Cardiac ventricle fibroblast (primary cell): Measurements from ENCODE around the gene CCHCR1. TPM values are rescaled to one million over a fixed set of nuclear protein-coding genes. Genes with fewer than 3 reads are reported as not detected.

Source experiments
- total RNA-seq: library from RNA; depleted of rRNA; stranded (reverse); fragments of >200 nt; gene quantifications from 2 replicates; pipeline ENCODE4 v1.2.3, GENCODE V29; 2015

Gene CCHCR1
- total RNA-seq: 13.0 and 13.4 TPM in 2 replicates

GRCh38 chr6:31157513-31158139 lies at the start of gene CCHCR1:
Gene CCHCR1, minus strand, starts transcription at chr6:31157802. Its CDS starts 202 bp downstream, at chr6:31157600.

GRCh38 chr6:31170600-31170881 lies 12.9 kb upstream of the CCHCR1 start, which contains the start of gene POU5F1:
Gene POU5F1, minus strand, starts transcription at chr6:31170682. Its CDS starts 62 bp downstream, at chr6:31170620.

GRCh38 chr6:31158140-31158862 lies 699 bp upstream of the CCHCR1 start, which contains the start of gene TCF19:
Gene TCF19, plus strand, starts transcription at chr6:31158589. Its CDS starts 881 bp downstream, at chr6:31159470.

GRCh38 chr6:31138982-31139381 lies 18.6 kb downstream of the CCHCR1 start, which contains the start of gene PSORS1C2:
Gene PSORS1C2, minus strand, starts transcription at chr6:31139066. Its CDS starts 40 bp downstream, at chr6:31139026.

GRCh38 chr6:31120151-31120915 lies 37.3 kb downstream of the CCHCR1 start, which contains the start of gene CDSN:
Gene CDSN, minus strand, starts transcription at chr6:31120446. Its CDS starts 27 bp downstream, at chr6:31120419.

GRCh38 chr6:31114541-31114878 lies 43.1 kb downstream of the CCHCR1 start, which contains the start of gene PSORS1C1:
Gene PSORS1C1, plus strand, starts transcription at chr6:31114800. Its CDS starts 14,833 bp downstream, at chr6:31129633.

GRCh38 chr6:31112478-31112877 lies 45.1 kb downstream of the CCHCR1 start, which contains the start of gene C6orf15:
Gene C6orf15, minus strand, starts transcription at chr6:31112575. Its CDS starts 20 bp downstream, at chr6:31112555.

Other genes with a start within 250 kb of the CCHCR1 start
- 12.3 and 16.6 TPM in 2 replicates for gene GTF2H4, start 249.6 kb downstream of the CCHCR1 start, total RNA-seq
- 16.4 and 18.6 TPM in 2 replicates for gene VARS2, start 243.6 kb downstream of the CCHCR1 start, total RNA-seq
- not detected in 2 replicates for gene SFTA2, start 225.6 kb downstream of the CCHCR1 start, total RNA-seq
- gene MUCL3, start 216.8 kb downstream of the CCHCR1 start, total RNA-seq: not detected in 2 replicates
- gene MUC21, start 174.1 kb downstream of the CCHCR1 start, total RNA-seq: not detected in 2 replicates
- gene MUC22, start 147.3 kb downstream of the CCHCR1 start, total RNA-seq: not detected in 2 replicates
- 0.49 TPM in 1 of 2 replicates, not detected in the other for gene C6orf15, start 45.2 kb downstream of the CCHCR1 start, total RNA-seq
- gene PSORS1C1, start 43.0 kb downstream of the CCHCR1 start, total RNA-seq: 0.64 and 51.9 TPM in 2 replicates
- gene CDSN, start 37.4 kb downstream of the CCHCR1 start, total RNA-seq: not detected in 2 replicates
- gene PSORS1C2, start 18.7 kb downstream of the CCHCR1 start, total RNA-seq: not detected in 2 replicates
- 1.8 and 3.0 TPM in 2 replicates for gene TCF19, start 787 bp upstream of the CCHCR1 start, total RNA-seq
- not detected in 2 replicates for gene POU5F1, start 12.9 kb upstream of the CCHCR1 start, total RNA-seq
- gene HLA-C, start 114.3 kb upstream of the CCHCR1 start, total RNA-seq: 237 and 249 TPM in 2 replicates
- gene HLA-B, start 199.4 kb upstream of the CCHCR1 start, total RNA-seq: 231 and 468 TPM in 2 replicates
- 12.6 TPM in 2 replicates for gene MICA, start 245.8 kb upstream of the CCHCR1 start, total RNA-seq